ENCODE data around the gene NDC1.

Gene NDC1

DNA sequence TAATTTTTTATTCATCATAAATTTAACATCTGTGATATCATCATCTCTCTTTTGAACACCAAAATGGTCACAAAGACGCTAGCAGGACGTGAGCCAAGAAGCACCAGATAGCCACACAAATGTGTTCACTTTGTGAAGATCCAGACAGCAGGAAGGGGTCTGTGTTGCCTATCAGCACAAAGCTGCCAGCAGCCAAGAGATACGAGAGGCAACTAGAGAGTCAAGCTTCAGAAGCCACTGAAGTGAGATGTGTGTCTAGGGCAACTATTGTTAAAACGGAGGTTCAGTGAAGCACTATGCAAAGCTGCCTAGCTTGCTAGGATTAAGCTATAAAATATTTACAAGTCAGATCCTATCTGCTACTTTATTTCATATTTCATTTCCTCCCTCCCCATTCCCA lies 45.3 kb downstream of the NDC1 start:
- Histone ChIP-seq H3K9ac (no peak overlapping the region), H3K4me1 (ENCODE audit: low read depth, poor library complexity, severe bottlenecking) (no peaks in the 10 kb centered on the region), H3K79me2 (ENCODE audit: insufficient read depth, low read depth) (no peaks in the 10 kb centered on the region), H3K4me3 (IDR thresholded peaks at IDR 0.05; ENCODE audit: insufficient read depth, low read depth, low read length) (no peak overlapping the region), H3K4me2 (no peak overlapping the region), H3K36me3 (ENCODE audit: insufficient read depth) (0 out of 2 replicates have a peak, but pooled peaks cover 7% of the 10 kb centered on the region), H3K27me3 (ENCODE audit: insufficient read depth, low read depth) (no peaks in the 10 kb centered on the region), H2AFZ (ENCODE audit: low read depth) (no peak overlapping the region), H4K20me1 (ENCODE audit: insufficient read depth) (no peaks in the 10 kb centered on the region), H3K27ac (no peak overlapping the region)
- TF ChIP-seq, protein P1, sequence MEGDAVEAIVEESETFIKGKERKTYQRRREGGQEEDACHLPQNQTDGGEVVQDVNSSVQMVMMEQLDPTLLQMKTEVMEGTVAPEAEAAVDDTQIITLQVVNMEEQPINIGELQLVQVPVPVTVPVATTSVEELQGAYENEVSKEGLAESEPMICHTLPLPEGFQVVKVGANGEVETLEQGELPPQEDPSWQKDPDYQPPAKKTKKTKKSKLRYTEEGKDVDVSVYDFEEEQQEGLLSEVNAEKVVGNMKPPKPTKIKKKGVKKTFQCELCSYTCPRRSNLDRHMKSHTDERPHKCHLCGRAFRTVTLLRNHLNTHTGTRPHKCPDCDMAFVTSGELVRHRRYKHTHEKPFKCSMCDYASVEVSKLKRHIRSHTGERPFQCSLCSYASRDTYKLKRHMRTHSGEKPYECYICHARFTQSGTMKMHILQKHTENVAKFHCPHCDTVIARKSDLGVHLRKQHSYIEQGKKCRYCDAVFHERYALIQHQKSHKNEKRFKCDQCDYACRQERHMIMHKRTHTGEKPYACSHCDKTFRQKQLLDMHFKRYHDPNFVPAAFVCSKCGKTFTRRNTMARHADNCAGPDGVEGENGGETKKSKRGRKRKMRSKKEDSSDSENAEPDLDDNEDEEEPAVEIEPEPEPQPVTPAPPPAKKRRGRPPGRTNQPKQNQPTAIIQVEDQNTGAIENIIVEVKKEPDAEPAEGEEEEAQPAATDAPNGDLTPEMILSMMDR (conservative IDR thresholded peaks at IDR 0.05; ENCODE audit: low read depth, low read length), result no peak

DNA sequence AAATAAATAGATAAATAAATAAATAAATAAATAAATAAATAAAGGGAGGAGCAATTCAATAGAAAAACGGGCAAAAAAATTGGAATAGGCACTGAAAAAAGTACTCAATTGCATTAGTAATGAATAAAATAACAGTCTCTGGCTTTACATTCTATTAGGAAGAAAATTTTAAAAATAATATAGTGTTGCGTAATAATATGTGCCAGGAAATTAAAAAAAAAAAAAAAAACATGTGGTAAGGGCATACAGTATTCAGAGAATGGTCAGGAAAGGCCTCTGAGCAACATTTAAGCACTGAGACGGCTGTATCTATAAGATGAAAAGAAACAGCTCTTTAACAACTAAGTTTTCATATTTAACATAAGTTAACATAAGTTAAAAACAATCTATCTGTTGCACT lies 50.4 kb downstream of the NDC1 start:
- Histone ChIP-seq H3K4me3 (IDR thresholded peaks at IDR 0.05; ENCODE audit: insufficient read depth, low read depth, low read length) (no peak overlapping the region), H3K27ac (no peak overlapping the region), H3K9ac (no peak overlapping the region), H3K36me3 (ENCODE audit: insufficient read depth) (peaks cover 7% of the 10 kb centered on the region; the same call in 1 of the 2 replicates), H3K4me1 (ENCODE audit: low read depth, poor library complexity, severe bottlenecking) (no peaks in the 10 kb centered on the region), H3K79me2 (ENCODE audit: insufficient read depth, low read depth) (no peaks in the 10 kb centered on the region), H3K27me3 (ENCODE audit: insufficient read depth, low read depth) (no peaks in the 10 kb centered on the region), H2AFZ (ENCODE audit: low read depth) (no peak overlapping the region), H4K20me1 (ENCODE audit: insufficient read depth) (no peaks in the 10 kb centered on the region), H3K4me2 (no peak overlapping the region)
- TF ChIP-seq, protein P1 (conservative IDR thresholded peaks at IDR 0.05; ENCODE audit: low read depth, low read length), result no peak

DNA sequence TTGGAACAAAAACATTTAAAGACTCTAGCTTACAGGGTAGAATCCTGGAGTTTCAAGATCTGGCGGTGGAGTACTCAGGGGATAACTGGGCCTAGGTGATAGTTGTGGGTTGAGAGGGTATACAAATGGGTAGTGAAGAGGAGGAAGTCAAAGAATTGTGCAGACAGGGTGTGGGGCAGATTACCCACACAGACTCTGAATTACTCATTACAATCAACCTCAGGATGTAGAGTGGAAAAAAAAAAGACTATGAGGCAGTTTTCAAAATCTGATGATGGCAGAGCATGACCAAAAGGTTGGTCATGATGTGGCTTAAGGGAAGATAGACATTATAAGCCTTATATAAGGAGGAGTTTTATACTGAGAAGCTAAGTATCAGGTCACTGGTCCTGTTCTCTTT lies 55.0 kb downstream of the NDC1 start:
- H3K4me3 ChIP-seq (IDR thresholded peaks at IDR 0.05; ENCODE audit: insufficient read depth, low read depth, low read length), result no peak overlapping the region
- H3K79me2 ChIP-seq (ENCODE audit: insufficient read depth, low read depth), result no peaks in the 10 kb centered on the region
- TF ChIP-seq, protein P1 (conservative IDR thresholded peaks at IDR 0.05; ENCODE audit: low read depth, low read length), result no peak
- no peaks in the 10 kb centered on the region for H3K4me1 ChIP-seq (ENCODE audit: low read depth, poor library complexity, severe bottlenecking)
- no peak overlapping the region for H3K9ac ChIP-seq
- H4K20me1 ChIP-seq (ENCODE audit: insufficient read depth), result no peaks in the 10 kb centered on the region
- H2AFZ ChIP-seq (ENCODE audit: low read depth), result no peak overlapping the region
- no peak overlapping the region for H3K27ac ChIP-seq
- H3K27me3 ChIP-seq (ENCODE audit: insufficient read depth, low read depth), result no peaks in the 10 kb centered on the region
- H3K36me3 ChIP-seq (ENCODE audit: insufficient read depth), result peaks cover 3% of the 10 kb centered on the region; the same call in 1 of the 2 replicates
- H3K4me2 ChIP-seq, result no peak overlapping the region

DNA sequence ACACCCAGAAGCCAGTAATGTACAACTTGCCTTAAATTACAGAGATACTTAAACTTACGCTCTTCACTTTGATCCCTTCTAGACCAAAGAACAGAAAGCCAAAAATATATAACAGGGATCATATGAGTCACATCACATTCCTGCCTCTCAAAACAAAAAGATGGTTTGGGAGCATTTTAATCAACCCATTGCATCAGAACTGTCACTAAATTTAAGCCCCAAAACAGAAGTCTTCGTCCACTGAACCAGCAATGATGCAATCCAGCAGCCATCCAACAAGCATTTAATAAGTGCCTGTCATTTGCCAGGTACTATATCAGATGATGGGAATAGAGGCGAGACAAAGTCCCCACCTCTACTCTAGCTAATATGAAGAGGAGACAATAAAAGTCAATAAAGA lies 56.4 kb downstream of the NDC1 start:
- Histone ChIP-seq H3K4me2 (no peak overlapping the region), H3K4me3 (IDR thresholded peaks at IDR 0.05; ENCODE audit: insufficient read depth, low read depth, low read length) (no peak overlapping the region), H3K4me1 (ENCODE audit: low read depth, poor library complexity, severe bottlenecking) (no peaks in the 10 kb centered on the region), H2AFZ (ENCODE audit: low read depth) (no peak overlapping the region), H3K27me3 (ENCODE audit: insufficient read depth, low read depth) (no peaks in the 10 kb centered on the region), H3K9ac (no peak overlapping the region), H3K27ac (no peak overlapping the region), H3K36me3 (ENCODE audit: insufficient read depth) (no peaks in the 10 kb centered on the region; the same call in 1 of the 2 replicates), H4K20me1 (ENCODE audit: insufficient read depth) (no peaks in the 10 kb centered on the region), H3K79me2 (ENCODE audit: insufficient read depth, low read depth) (no peaks in the 10 kb centered on the region)
- TF ChIP-seq, protein P1 (conservative IDR thresholded peaks at IDR 0.05; ENCODE audit: low read depth, low read length), result no peak

Measured in KMS-11 (cell line).